Keratinocyte (primary cell): ENCODE results near the gene PREB. TPM values are rescaled to one million over a fixed set of nuclear protein-coding genes. Genes with fewer than 3 reads are reported as not detected.

ENCODE experiments used
- DNase-seq: peaks from one replicate; pipeline ENCODE4 v3.0.0-alpha.2; 2011; ENCODE audit warnings: low read depth, missing footprints, low spot score
- FAIRE-seq: peaks from 2 replicates; lab custom pipeline; 2011; peaks lifted over from hg19 to GRCh38; lab: Jason Lieb, UNC
- H2AFZ ChIP-seq: 2 replicates; pipeline ENCODE4 v1.6.0; 2012; ENCODE audit warnings: low read length, control low read depth, inconsistent platforms; ENCODE audit not compliant: control insufficient read depth
- H3K27ac ChIP-seq: 2 replicates; pipeline ENCODE4 v1.5.1; 2011; ENCODE audit warnings: low read length; ENCODE audit not compliant: control insufficient read depth, insufficient read depth
- H3K27me3 ChIP-seq: 3 replicates; pipeline ENCODE4 v1.6.0; 2011; ENCODE audit warnings: low read length; ENCODE audit not compliant: control insufficient read depth, insufficient read depth; ENCODE audit errors: extremely low read depth
- H3K36me3 ChIP-seq, 2 experiments: 2 replicates in 1 of 2; 3 replicates in 1 of 2; pipeline ENCODE4 v1.5.1; 2011; ENCODE audit warnings: low read length in 2 of 2, mild to moderate bottlenecking in 1 of 2; ENCODE audit not compliant: control insufficient read depth in 2 of 2, insufficient read depth in 2 of 2; ENCODE audit errors: extremely low read depth in 1 of 2
- H3K4me1 ChIP-seq: 3 replicates; pipeline ENCODE4 v1.5.1; 2011; ENCODE audit warnings: low read length; ENCODE audit not compliant: control insufficient read depth, insufficient read depth; ENCODE audit errors: extremely low read depth
- H3K4me2 ChIP-seq: 3 replicates; pipeline ENCODE4 v1.6.0; 2011; ENCODE audit warnings: low read depth, low read length; ENCODE audit not compliant: control insufficient read depth, insufficient read depth; ENCODE audit errors: extremely low read depth
- H3K4me3 ChIP-seq, 3 experiments: fragments of 200-600 bp in 1 of 3; sonication (generic) in 1 of 3; 2 replicates in 2 of 3; 3 replicates in 1 of 3; pipeline ENCODE4 v1.5.1; 2011 to 2016; ENCODE audit warnings: low read length in 3 of 3, mild to moderate bottlenecking in 3 of 3, control low read depth in 2 of 3, inconsistent platforms in 1 of 3, low read depth in 1 of 3, mixed read lengths in 1 of 3, mixed run types in 1 of 3, moderate library complexity in 1 of 3; ENCODE audit not compliant: control insufficient read depth in 2 of 3, insufficient read depth in 2 of 3; ENCODE audit errors: extremely low read depth in 1 of 3
- H3K79me2 ChIP-seq: 2 replicates; pipeline ENCODE4 v1.6.0; 2012; ENCODE audit warnings: low read length; ENCODE audit not compliant: control insufficient read depth, insufficient read depth
- H3K9ac ChIP-seq: 3 replicates; pipeline ENCODE4 v1.6.0; 2011; ENCODE audit warnings: low read length; ENCODE audit not compliant: control insufficient read depth, insufficient read depth; ENCODE audit errors: extremely low read depth
- H3K9me1 ChIP-seq: 3 replicates; pipeline ENCODE4 v1.6.0; 2011; ENCODE audit warnings: low read length; ENCODE audit not compliant: control insufficient read depth, insufficient read depth; ENCODE audit errors: extremely low read depth
- H3K9me3 ChIP-seq: 2 replicates; pipeline ENCODE4 v1.5.1; 2012; ENCODE audit warnings: low read depth, low read length; ENCODE audit not compliant: control insufficient read depth
- H4K20me1 ChIP-seq: 3 replicates; pipeline ENCODE4 v1.6.0; 2011; ENCODE audit warnings: low read length; ENCODE audit not compliant: control insufficient read depth, insufficient read depth; ENCODE audit errors: extremely low read depth
- CTCF ChIP-seq, 3 experiments: IDR thresholded peaks in 1 of 3; conservative IDR thresholded peaks in 1 of 3; optimal IDR thresholded peaks in 1 of 3; 2 replicates in 2 of 3; 3 replicates in 1 of 3; pipeline versions ENCODE3 to v1.5.1; 2011; ENCODE audit warnings: low read length in 3 of 3, mild to moderate bottlenecking in 3 of 3, moderate library complexity in 2 of 3, control low read depth in 1 of 3, inconsistent platforms in 1 of 3; ENCODE audit not compliant: insufficient read depth in 2 of 3; ENCODE audit errors: extremely low read depth in 1 of 3
- EZH2 ChIP-seq: IDR thresholded peaks from one replicate; pipeline ENCODE4 v1.6.1; 2012; ENCODE audit warnings: inconsistent platforms, mild to moderate bottlenecking, low read length, moderate library complexity
- dilution Hi-C: fragments of 300-500 bp; cut with MboI; formaldehyde crosslinking; loops from one replicate; pipeline ENCODE4 v1.7.0; 2020; ENCODE audit warnings: low sequenced_read_pairs; ENCODE audit not compliant: extremely low pct_ligation_motif_present
- polyA plus RNA-seq, 5 experiments: library from polyadenylated mRNA; depleted of rRNA in 3 of 5; stranded (reverse) in 3 of 5; stranded (forward) in 1 of 5; unstranded in 1 of 5; fragments of >200 nt; gene quantifications; 1 replicate in 1 of 5; 2 replicates in 3 of 5; 3 replicates in 1 of 5; pipeline versions ENCODE4 v1.2.1 to v1.2.3, GENCODE V29; 2011 to 2012; ENCODE audit warnings: missing spikeins in 2 of 5, low read depth in 1 of 5, low replicate concordance in 1 of 5

PREB gene
- polyA plus RNA-seq, 1 donor (not counting 4 experiments of a cell fraction or from before 2014, with no cell fraction given): 48.7 TPM

DNA sequence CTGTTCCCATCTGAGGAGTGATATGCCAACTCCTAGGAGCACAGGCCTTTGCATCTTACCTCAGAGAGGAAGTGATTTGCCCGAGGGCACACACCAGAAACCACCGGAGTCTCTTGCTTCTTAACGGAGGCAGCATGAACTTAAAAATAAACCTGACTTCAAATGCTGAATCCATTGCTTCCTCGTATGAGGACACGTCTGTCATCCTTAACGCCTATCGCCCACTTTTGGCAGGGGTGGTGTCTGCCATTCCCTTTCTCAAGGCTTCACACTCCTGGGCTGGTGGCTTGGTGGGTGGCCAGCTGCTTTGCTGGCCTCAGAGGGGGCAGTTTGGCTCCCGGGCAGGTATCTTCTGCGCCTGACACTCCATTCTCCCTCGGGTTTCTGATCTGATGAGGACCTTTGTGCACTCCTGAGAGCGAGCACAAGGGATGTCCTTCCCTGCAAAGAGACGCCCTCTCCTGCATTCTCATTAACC, 1.1 kb upstream of the PREB start:
- TF ChIP-seq CTCF (optimal IDR thresholded peaks at IDR 0.05 in 1 of 3, IDR thresholded peaks at IDR 0.05 in 1 of 3, conservative IDR thresholded peaks at IDR 0.05 in 1 of 3; ENCODE audit: extremely low read depth in 1 of 3, insufficient read depth in 2 of 3, low read length in 3 of 3) (no peak), EZH2 (no peak)
- Histone ChIP-seq H3K4me3 (no peak overlapping the region), H3K36me3 (peaks cover 8 to 19% of the 10 kb centered on the region in 2 experiments), H4K20me1 (no peaks in the 10 kb centered on the region), H2AFZ (no peak overlapping the region), H3K9me1 (no peaks in the 10 kb centered on the region), H3K79me2 (peaks cover 20% of the 10 kb centered on the region), H3K27ac (no peak overlapping the region), H3K4me2 (no peak overlapping the region), H3K9ac (no peak overlapping the region), H3K27me3 (no peaks in the 10 kb centered on the region), H3K9me3 (no peaks in the 10 kb centered on the region), H3K4me1 (peaks cover 7% of the 10 kb centered on the region)
- DNase-seq (no peak), FAIRE-seq (no peak)
- dilution Hi-C loops: no loop called here

- H3K9me1 ChIP-seq: no peaks in the 10 kb centered on the region
- no peaks in the 10 kb centered on the region for H4K20me1 ChIP-seq
- FAIRE-seq (no peak), DNase-seq (no peak)
- no peak overlapping the region for H3K27ac ChIP-seq
- peaks cover 14 to 23% of the 10 kb centered on the region in 2 experiments for H3K36me3 ChIP-seq
- H3K27me3 ChIP-seq: no peaks in the 10 kb centered on the region
- dilution Hi-C loops: no loop called here
- H3K9ac ChIP-seq: peak overlapping the region; percentile 7
- H3K79me2 ChIP-seq: peaks cover 20% of the 10 kb centered on the region
- H3K4me2 ChIP-seq: peak overlapping the region; percentile 52
- peak overlapping the region in 2 of 3 experiments; percentile 29 to 95 for H3K4me3 ChIP-seq
- peaks cover 7% of the 10 kb centered on the region for H3K4me1 ChIP-seq
- TF ChIP-seq EZH2 (no peak), CTCF (optimal IDR thresholded peaks at IDR 0.05 in 1 of 3, IDR thresholded peaks at IDR 0.05 in 1 of 3, conservative IDR thresholded peaks at IDR 0.05 in 1 of 3; ENCODE audit: extremely low read depth in 1 of 3, insufficient read depth in 2 of 3, low read length in 3 of 3) (no peak)
- H2AFZ ChIP-seq: peak overlapping the region; percentile 60
- H3K9me3 ChIP-seq: no peaks in the 10 kb centered on the region
These were observed 493 bp upstream of the PREB start for GRCh38 chr2:27134781-27135477.
